NCI-H226 (cell line): ENCODE measurements around the gene RNF41.

Experiments
- DNase-seq: peaks from one replicate; pipeline ENCODE4 v3.0.0-alpha.2; 2015

The RNF41 gene

DNA sequence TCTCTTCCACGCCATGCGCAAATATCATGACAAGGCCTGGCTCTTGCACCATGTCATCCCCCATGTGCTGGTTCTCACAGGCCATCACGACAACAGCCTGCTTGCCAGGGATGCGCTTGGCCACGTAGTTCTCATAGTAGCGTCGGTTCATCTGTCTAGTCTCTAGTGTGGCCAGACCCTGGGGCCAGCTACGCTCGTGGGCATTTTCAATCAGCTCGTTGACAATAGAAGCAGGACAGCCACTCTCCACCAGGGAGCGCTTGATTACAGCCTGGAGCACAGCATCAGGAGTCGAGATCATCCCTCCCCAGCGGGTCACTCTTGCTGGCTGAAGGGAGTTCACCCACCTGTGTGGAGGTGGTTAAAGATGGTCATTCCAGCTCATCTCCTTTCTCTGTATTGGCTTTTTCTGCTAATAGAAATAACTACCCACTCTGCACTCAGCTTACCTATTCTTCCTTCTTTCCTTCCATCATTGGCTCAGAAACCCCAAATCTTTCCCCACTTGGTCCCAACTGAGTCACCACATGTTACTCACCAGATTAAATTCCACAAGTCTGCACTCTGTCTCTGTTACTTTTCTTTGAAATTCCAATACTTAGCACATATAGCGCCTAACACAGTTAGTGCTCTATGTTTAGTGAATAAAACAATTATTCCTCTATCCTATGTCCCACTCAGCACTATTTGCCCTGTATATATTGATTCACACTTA is 15.1 kb downstream of the RNF41 start:
- peak; percentile 26 for DNase-seq

- DNase-seq, result no peak
Observed at GRCh38 chr12:56205445-56205844, 16.3 kb downstream of the RNF41 start.

DNA sequence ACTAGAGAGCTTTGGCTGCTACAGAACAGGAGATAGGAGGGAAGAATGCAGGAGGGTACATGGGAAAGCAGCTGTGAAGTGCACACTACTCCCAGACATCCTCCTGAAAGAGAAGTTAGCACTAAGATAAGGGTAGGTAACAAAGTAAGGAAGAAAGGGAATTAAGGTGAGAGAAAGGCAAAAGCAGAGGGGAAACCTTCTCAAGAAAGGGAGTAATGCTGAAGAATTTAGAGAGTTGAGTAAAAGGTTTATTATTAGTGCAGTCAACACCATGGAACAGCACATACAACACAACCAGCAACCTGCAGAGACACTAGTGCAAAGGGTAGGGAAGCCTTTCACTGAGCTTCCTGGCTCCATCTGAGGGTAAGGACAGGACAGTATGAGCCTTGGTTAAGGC is 17.4 kb downstream of the RNF41 start:
- no peak for DNase-seq

DNA sequence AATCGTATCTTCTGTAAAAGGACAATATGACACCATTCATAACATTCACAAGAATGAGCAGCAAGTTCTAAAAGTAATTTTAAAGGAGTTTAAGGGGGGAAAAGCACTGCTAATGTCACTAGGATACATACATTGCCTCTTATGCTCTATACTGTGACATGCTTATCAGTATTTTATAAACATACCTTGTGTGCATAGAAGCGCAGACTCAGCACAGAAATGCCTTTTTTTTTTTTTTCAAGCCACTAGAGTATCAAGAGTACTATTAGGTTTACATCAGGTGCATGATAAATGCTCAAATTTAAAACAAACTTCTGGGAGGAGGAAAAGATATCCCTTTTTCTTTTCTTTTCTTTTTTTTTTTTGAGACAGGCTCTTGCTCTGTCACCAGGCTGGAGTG is 18.9 kb downstream of the RNF41 start:
- no peak for DNase-seq

GRCh38 chr12:56202366-56202765 is 19.4 kb downstream of the RNF41 start:
- DNase-seq, result no peak

DNA sequence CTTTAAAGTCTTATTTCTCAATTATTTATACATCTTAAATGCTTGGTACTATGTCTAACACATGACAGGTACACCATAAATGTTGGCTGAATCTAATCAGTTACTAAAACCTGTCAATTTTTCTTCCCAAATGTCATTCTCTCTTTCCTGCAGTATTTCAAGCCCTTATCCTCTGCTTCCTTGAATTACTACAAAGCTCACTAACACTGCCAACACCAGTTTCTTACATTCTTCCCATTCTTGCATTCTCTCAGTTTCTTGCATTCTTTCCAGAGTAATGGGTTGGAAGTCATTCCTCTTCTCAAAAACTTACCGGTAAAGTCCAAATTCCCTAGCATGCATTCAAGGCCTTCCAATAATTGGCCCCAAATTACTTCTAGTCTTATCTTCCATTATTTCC is 22.9 kb downstream of the RNF41 start:
- peak; percentile 28 for DNase-seq

GRCh38 chr12:56197921-56198635 is 23.6 kb downstream of the RNF41 start:
- DNase-seq, result no peak

- peak; percentile 97 for DNase-seq
Observed at GRCh38 chr12:56196818-56197550, 24.7 kb downstream of the RNF41 start.

DNA sequence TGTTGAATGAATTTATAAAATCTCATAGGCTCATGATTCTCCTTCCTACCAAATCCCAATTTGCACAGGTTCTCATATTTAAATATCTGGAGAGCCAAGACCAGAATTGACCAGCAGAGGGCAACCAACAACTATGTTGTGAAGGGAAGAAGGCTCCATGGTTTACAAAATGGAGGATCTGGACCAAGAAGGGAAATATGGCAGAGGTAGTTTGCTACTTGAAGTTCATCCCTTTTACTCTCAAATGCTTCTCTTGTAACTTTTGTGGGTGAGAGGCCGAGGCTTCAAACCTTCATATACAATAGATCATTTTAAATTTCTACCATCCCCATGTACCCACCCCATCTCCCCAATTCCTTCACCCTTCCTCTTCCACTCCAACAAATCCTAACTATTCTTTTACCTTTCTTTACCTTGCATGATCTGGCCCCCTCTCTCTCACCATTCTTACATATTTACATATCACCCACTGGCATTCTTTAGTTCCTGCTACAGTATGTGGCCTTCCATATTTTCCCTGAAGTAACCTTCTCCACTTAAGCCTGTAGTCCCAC is 28.6 kb downstream of the RNF41 start:
- DNase-seq, result peak; percentile 70

- no peak for DNase-seq
Observed at GRCh38 chr12:56192582-56192981, 29.1 kb downstream of the RNF41 start.

- no peak for DNase-seq
Observed at GRCh38 chr12:56190695-56191155, 31.0 kb downstream of the RNF41 start.

- DNase-seq, result peak; percentile 89
Observed at GRCh38 chr12:56189918-56190694, 31.6 kb downstream of the RNF41 start.

GRCh38 chr12:56189099-56189917 is 32.4 kb downstream of the RNF41 start, which contains the start of gene SMARCC2:
Gene SMARCC2 (minus strand): TSS chr12:56189483. CDS start chr12:56189461, 22 bp downstream.
- peak; percentile 82 for DNase-seq

GRCh38 chr12:56188778-56189098 is 33.0 kb downstream of the RNF41 start:
- no peak for DNase-seq

- DNase-seq, result no peak
Observed at GRCh38 chr12:56188131-56188777, 33.5 kb downstream of the RNF41 start.

GRCh38 chr12:56186957-56187356 is 34.8 kb downstream of the RNF41 start:
- DNase-seq, result no peak

- no peak for DNase-seq
Observed at GRCh38 chr12:56178347-56178746, 43.4 kb downstream of the RNF41 start.

DNA sequence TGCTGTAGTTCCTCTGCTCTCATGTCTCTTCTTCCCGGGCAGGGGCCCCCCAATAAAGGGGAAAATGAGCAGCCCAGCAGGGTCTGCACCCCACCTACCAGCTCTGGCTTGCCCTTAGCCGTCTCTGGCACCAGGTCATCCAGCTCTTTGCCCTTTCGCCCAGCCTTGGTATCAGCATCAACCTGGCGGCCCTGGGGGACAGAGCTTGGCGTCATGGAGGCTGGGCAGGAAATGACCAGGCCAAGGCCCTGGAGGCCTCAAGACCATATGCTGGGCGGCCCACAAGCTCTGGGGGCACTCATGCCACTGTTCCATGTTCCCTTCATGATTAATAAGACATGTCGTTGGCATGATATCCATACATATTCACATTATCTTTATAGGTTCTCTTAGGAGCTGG is 48.9 kb downstream of the RNF41 start:
- DNase-seq, result no peak

GRCh38 chr12:56169229-56169759 is 52.4 kb downstream of the RNF41 start:
- DNase-seq, result no peak

GRCh38 chr12:56165369-56165768 is 56.4 kb downstream of the RNF41 start:
- no peak for DNase-seq

DNA sequence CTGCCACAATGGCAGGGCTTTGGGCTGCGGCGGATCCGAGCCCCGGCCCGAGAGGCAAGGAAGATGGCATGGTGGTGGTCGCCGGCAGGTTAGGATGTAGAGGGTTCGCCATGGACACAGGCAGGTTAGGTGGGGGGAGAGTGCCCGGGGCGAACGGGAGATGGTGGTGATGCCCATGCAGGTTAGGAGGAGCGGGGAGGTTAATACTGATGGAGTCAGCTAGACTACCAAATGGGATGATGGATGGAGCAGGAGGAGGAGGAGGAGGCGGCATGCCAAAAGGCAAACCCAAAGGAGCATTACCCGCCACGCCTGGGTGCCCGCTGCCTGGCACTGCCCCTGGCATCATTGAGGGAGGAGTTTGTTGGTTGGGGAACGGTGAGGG is 57.4 kb downstream of the RNF41 start:
- DNase-seq, result no peak
